NCI-H1436 treated with DMSO at 0.1 percent for 48 hours (cell line): ENCODE measurements around the gene ACVR1C.
A peak's percentile ranks its signal among the peaks of the same experiment; 100 is the strongest.

ENCODE experiments used
- DNase-seq: peaks from one replicate; lab custom pipeline; 2025; lab: John Stamatoyannopoulos, UW

Gene ACVR1C

GRCh38 chr2:157628477-157629415, at the start of gene ACVR1C:
ACVR1C (minus strand) TSS chr2:157628864; CDS start chr2:157628644, 220 bp downstream.
- DNase-seq: peak; percentile 35

GRCh38 chr2:157677941-157678340, 49.3 kb upstream of the ACVR1C start:
- no peak for DNase-seq

GRCh38 chr2:157672129-157672528, 43.5 kb upstream of the ACVR1C start:
- no peak for DNase-seq

GRCh38 chr2:157662401-157662800, 33.7 kb upstream of the ACVR1C start:
- no peak for DNase-seq

- no peak for DNase-seq
Observed at GRCh38 chr2:157661776-157662175, 33.1 kb upstream of the ACVR1C start.

- DNase-seq: no peak
Observed at GRCh38 chr2:157657858-157658257, 29.2 kb upstream of the ACVR1C start.

GRCh38 chr2:157657101-157657500, 28.4 kb upstream of the ACVR1C start:
- DNase-seq: no peak

- DNase-seq: no peak
Observed at GRCh38 chr2:157644776-157645175, 16.1 kb upstream of the ACVR1C start.

- DNase-seq: no peak
Observed at GRCh38 chr2:157631861-157632260, 3.2 kb upstream of the ACVR1C start.

GRCh38 chr2:157627594-157628476, 829 bp downstream of the ACVR1C start:
- DNase-seq: no peak

- DNase-seq: no peak
Observed at GRCh38 chr2:157625296-157625695, 3.4 kb downstream of the ACVR1C start.

- no peak for DNase-seq
Observed at GRCh38 chr2:157620956-157621355, 7.7 kb downstream of the ACVR1C start.

- DNase-seq: no peak
Observed at GRCh38 chr2:157611726-157612125, 16.9 kb downstream of the ACVR1C start.

GRCh38 chr2:157611110-157611509, 17.6 kb downstream of the ACVR1C start:
- DNase-seq: no peak

GRCh38 chr2:157606534-157606933, 22.1 kb downstream of the ACVR1C start:
- no peak for DNase-seq

GRCh38 chr2:157603198-157603597, 25.5 kb downstream of the ACVR1C start:
- DNase-seq: no peak

- DNase-seq: no peak
Observed at GRCh38 chr2:157601807-157602206, 26.9 kb downstream of the ACVR1C start.

- no peak for DNase-seq
Observed at GRCh38 chr2:157596992-157597681, 31.5 kb downstream of the ACVR1C start.

- DNase-seq: no peak
Observed at GRCh38 chr2:157593411-157593810, 35.3 kb downstream of the ACVR1C start.

- no peak for DNase-seq
Observed at GRCh38 chr2:157592948-157593347, 35.7 kb downstream of the ACVR1C start.

GRCh38 chr2:157592374-157592773, 36.3 kb downstream of the ACVR1C start:
- no peak for DNase-seq

- DNase-seq: no peak
Observed at GRCh38 chr2:157587576-157587975, 41.1 kb downstream of the ACVR1C start.
